Esophagus muscularis mucosa (tissue), 4 donors: ENCODE data around the gene RGP1. TPM values are rescaled to one million over a fixed set of nuclear protein-coding genes. Genes with fewer than 3 reads are reported as not detected.

Experiments used
- DNase-seq: peaks from one replicate; pipeline ENCODE4 v3.0.0-alpha.2; 2017; ENCODE audit errors: extremely low spot score
- H3K27ac ChIP-seq, 4 donors: fragments of 200-600 bp; sonication (generic); replicated peaks in 1 of 4; 1 replicate in 3 of 4; 2 replicates in 1 of 4; pipeline ENCODE4 v1.5.1; 2016 to 2019; ENCODE audit warnings: mild to moderate bottlenecking in 1 of 4
- H3K27me3 ChIP-seq, 4 donors: fragments of 200-600 bp; sonication (generic); one replicate each; pipeline versions ENCODE4 v1.5.1 to v1.6.0; 2016 to 2019
- H3K36me3 ChIP-seq, 4 donors: fragments of 200-600 bp; sonication (generic); one replicate each; pipeline ENCODE4 v1.5.1; 2016 to 2019
- H3K4me1 ChIP-seq, 4 donors: fragments of 200-600 bp; sonication (generic); one replicate each; pipeline ENCODE4 v1.5.1; 2016 to 2019
- H3K4me3 ChIP-seq, 4 donors: fragments of 200-600 bp; sonication (generic); 1 replicate in 2 of 4; 2 replicates in 2 of 4; pipeline ENCODE4 v1.5.1; 2016 to 2019; ENCODE audit warnings: mild to moderate bottlenecking in 4 of 4, moderate library complexity in 1 of 4
- H3K9me3 ChIP-seq, 4 donors: fragments of 200-600 bp; sonication (generic); 1 replicate in 3 of 4; 2 replicates in 1 of 4; pipeline ENCODE4 v1.5.1; 2016 to 2019
- CTCF ChIP-seq, 3 experiments: fragments of 200-600 bp in 2 of 3; fragments of 450-650 bp in 1 of 3; sonication (generic) in 2 of 3; IDR thresholded peaks; one replicate each; pipeline ENCODE4 v1.5.1; 2017 to 2019; ENCODE audit warnings: antibody characterized with exemption in 3 of 3, mild to moderate bottlenecking in 2 of 3, moderate library complexity in 1 of 3
- EP300 ChIP-seq: sonication (generic); formaldehyde crosslinking; IDR thresholded peaks from one replicate; pipeline ENCODE4 v1.6.1; 2017; ENCODE audit warnings: antibody characterized with exemption
- POLR2A ChIP-seq: fragments of 450-650 bp; IDR thresholded peaks from one replicate; pipeline ENCODE4 v1.6.1; 2017; ENCODE audit warnings: antibody characterized with exemption, moderate library complexity, mild to moderate bottlenecking, low read depth
- POLR2AphosphoS5 ChIP-seq, 2 donors: sonication (generic); formaldehyde crosslinking; IDR thresholded peaks; one replicate each; pipeline ENCODE4 v1.6.1; 2017; ENCODE audit warnings: antibody characterized with exemption in 2 of 2
- WGBS: methylation state at CpG from one replicate; pipeline ENCODE4 v1.1.5; 2018; 5-methylcytosine and 5-hydroxymethylcytosine counted together
- intact Hi-C: fragments of 100-400 bp; cut with DNase I; formaldehyde crosslinking; loops from one replicate; pipeline ENCODE4 v1.15.1; 2023
- total RNA-seq, 4 donors: library from RNA; depleted of rRNA; stranded (reverse); fragments of >200 nt; gene quantifications; one replicate each; pipeline versions ENCODE4 v1.1.0 to v1.2.1, GENCODE V29; 2016

RGP1 gene
- total RNA-seq, 4 donors from 2014 or later, result 22.0 to 31.8 (median 26.8) TPM

DNA sequence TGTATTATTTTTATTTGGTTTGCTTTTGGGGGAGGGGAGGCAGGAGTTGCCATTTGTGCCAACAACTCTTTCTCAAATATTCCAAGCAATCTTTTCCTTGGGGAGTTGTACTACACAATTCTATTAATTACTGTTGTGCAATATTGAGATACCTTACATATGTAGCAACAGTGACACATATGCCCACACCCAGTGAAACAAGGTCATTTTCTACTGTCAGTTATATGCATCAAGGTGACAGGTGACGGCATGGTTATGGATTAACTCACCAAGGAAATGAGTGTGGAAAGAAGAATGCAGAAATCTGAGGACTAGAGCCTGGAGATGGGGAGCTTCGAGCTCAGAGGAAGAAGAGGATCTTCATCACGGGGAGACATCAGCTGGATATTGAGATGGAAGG is 22.9 kb downstream of the RGP1 start:
- no peak for TF ChIP-seq EP300
- no peak for TF ChIP-seq CTCF (IDR thresholded peaks at IDR 0.05)
- TF ChIP-seq POLR2A, result no peak
- TF ChIP-seq POLR2AphosphoS5 (IDR thresholded peaks at IDR 0.05), result no peak
- 89% methylated on average over 3 of the region's 3 CpGs for WGBS
- intact Hi-C loops, result no loop called here
- DNase-seq, result no peak
- H3K4me1 ChIP-seq, result peaks cover 20 to 29% (median 26%) of the 10 kb centered on the region in 4 donors
- no peaks in the 10 kb centered on the region for H3K27me3 ChIP-seq
- H3K9me3 ChIP-seq, result no peaks in the 10 kb centered on the region
- no peaks in the 10 kb centered on the region for H3K36me3 ChIP-seq
- H3K4me3 ChIP-seq, result no peak overlapping the region
- peak overlapping the region in 2 of 4 donors; percentile 67 to 78 for H3K27ac ChIP-seq

DNA sequence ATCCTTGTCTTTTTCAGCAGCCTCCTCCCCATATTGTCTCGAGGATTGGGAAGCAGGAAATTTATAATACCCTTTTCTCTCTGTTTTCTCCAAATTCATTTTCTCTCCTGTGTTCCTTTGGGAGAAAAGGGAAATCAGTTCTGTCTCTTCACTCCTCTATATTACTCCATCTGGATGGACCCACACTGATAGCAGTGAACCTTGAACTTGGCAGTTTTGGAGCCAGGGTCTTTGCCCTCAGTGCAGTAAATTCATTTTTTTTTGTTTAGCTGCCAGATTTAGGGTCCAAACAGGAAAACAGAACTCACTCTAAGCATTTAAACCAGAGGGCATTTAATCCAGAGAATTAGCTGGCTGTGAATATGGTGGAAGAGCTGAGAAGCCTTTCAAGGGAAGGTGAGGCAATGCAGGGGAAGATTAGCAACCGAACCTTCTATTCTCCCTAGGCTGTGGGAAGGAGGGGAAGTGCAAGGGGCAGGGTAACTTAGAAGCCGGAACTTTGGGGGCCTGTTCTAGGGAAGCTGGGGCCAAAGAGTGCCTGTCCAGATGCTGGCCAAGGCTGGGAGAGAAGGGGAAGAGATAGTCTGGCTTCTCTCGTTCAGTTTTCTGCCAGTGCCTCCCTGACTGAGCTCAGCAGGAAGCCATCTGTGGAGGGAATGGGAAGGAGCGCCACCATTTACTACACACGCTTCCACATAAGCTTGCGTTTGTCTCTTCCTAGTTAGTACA is 26.0 kb downstream of the RGP1 start:
- Histone ChIP-seq H3K4me3 (no peak overlapping the region), H3K27ac (peak overlapping the region in 1 of 4 donors; percentile 23), H3K4me1 (peaks cover 20 to 23% (median 23%) of the 10 kb centered on the region in 4 donors), H3K27me3 (no peaks in the 10 kb centered on the region), H3K9me3 (no peaks in the 10 kb centered on the region), H3K36me3 (no peaks in the 10 kb centered on the region)
- TF ChIP-seq POLR2AphosphoS5 (IDR thresholded peaks at IDR 0.05) (no peak), CTCF (IDR thresholded peaks at IDR 0.05) (no peak), EP300 (no peak), POLR2A (no peak)
- WGBS, result 66% methylated on average over 7 of the region's 7 CpGs
- DNase-seq, result no peak
- intact Hi-C loops, result no loop called here

DNA sequence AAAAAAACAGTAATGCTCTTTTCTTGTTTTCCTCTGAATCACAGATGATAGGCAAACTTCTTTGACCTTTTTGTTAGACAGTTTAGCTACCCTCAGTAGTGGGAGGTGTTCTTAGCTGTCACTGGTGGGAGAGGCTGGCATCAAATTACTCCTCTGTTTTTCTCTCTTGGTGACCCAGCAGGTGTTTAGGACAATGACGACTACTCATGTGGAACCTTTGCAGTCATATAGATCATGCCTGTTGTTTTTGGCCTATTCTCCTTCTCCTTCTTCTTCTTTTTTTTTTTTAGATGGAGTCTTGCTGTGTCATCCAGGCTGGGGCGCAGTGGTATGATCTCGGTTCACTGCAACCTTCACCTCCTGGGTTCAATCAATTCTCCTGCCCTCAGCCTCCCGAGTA is 26.9 kb downstream of the RGP1 start:
- Histone ChIP-seq H3K4me1 (peaks cover 10 to 14% (median 13%) of the 10 kb centered on the region in 4 donors), H3K27ac (no peak overlapping the region), H3K36me3 (no peaks in the 10 kb centered on the region), H3K27me3 (no peaks in the 10 kb centered on the region), H3K9me3 (no peaks in the 10 kb centered on the region), H3K4me3 (no peak overlapping the region)
- DNase-seq, result no peak
- TF ChIP-seq POLR2AphosphoS5 (IDR thresholded peaks at IDR 0.05), result no peak
- no peak for TF ChIP-seq POLR2A
- no peak for TF ChIP-seq CTCF (IDR thresholded peaks at IDR 0.05)
- no peak for TF ChIP-seq EP300
- intact Hi-C loops, result no loop called here
- WGBS, result 87% methylated on average over 4 of the region's 4 CpGs

GRCh38 chr9:35778496-35778895 is 29.4 kb downstream of the RGP1 start:
- Histone ChIP-seq H3K9me3 (no peaks in the 10 kb centered on the region), H3K27me3 (no peaks in the 10 kb centered on the region), H3K4me1 (no peaks in the 10 kb centered on the region), H3K36me3 (no peaks in the 10 kb centered on the region), H3K27ac (no peak overlapping the region), H3K4me3 (no peak overlapping the region)
- intact Hi-C loops, result no loop called here
- 92% methylated on average over 3 of the region's 3 CpGs for WGBS
- TF ChIP-seq POLR2A, result no peak
- TF ChIP-seq EP300, result no peak
- TF ChIP-seq CTCF (IDR thresholded peaks at IDR 0.05), result no peak
- TF ChIP-seq POLR2AphosphoS5 (IDR thresholded peaks at IDR 0.05), result no peak
- no peak for DNase-seq

- intact Hi-C loops, result no loop called here
- no peaks in the 10 kb centered on the region for H3K36me3 ChIP-seq
- H3K4me1 ChIP-seq, result no peaks in the 10 kb centered on the region
- H3K27me3 ChIP-seq, result no peaks in the 10 kb centered on the region
- H3K4me3 ChIP-seq, result no peak overlapping the region
- DNase-seq, result no peak
- WGBS, result 73% methylated on average over 2 of the region's 2 CpGs
- TF ChIP-seq CTCF (IDR thresholded peaks at IDR 0.05), result no peak
- TF ChIP-seq POLR2AphosphoS5 (IDR thresholded peaks at IDR 0.05), result no peak
- TF ChIP-seq POLR2A, result no peak
- no peak for TF ChIP-seq EP300
- H3K9me3 ChIP-seq, result no peaks in the 10 kb centered on the region
- H3K27ac ChIP-seq, result no peak overlapping the region
These were observed 32.0 kb downstream of the RGP1 start for GRCh38 chr9:35781066-35781465.
